HG03025 (cell line): ENCODE data around the gene SNX6.
"Not testable (repeated sequence)": the region's sequence is repeated elsewhere in the genome, so short reads cannot be mapped to it uniquely, and the experiment has no call there.

Source experiments
- ATAC-seq: cut with Tn5 transposase; IDR thresholded peaks from one replicate; pipeline ENCODE4 v1.9.1; 2021; ENCODE audit warnings: mild to moderate bottlenecking, moderate library complexity; ENCODE audit not compliant: unreplicated experiment, low FRiP score

SNX6 gene

DNA sequence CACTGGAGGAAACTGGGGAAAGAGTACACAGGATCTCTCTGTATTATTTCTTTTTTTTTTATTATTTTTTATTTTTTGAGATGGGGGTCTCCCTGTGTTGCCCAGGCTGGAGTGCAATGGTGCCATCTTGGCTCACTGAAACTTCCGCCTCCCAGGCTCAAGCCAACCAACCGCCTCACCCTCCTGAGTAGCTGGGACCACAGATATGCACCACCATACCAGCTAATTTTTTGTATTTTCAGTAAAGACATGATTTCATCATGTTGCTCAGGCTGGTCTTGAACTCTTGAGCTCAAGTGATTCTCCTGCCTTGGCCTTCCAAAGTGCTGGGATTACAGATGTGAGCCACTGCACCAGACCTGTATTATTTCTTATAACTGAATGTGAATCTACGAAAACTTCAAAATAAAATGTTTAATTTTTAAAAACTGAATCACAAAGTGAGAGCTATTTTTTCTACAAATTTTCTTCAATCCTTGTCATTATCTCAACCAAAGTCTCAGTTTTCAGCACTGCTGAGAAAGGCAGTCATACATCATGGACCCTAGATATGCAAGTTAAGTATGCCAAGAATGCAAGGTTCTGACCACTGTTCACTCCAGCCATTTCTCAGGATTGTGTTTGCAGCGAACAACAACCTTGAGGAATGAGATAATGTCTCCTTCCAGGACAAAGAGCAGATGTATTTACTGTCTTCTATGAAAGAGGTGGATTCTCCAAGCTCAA is 92.8 kb downstream of the SNX6 start:
- no peak for ATAC-seq

DNA sequence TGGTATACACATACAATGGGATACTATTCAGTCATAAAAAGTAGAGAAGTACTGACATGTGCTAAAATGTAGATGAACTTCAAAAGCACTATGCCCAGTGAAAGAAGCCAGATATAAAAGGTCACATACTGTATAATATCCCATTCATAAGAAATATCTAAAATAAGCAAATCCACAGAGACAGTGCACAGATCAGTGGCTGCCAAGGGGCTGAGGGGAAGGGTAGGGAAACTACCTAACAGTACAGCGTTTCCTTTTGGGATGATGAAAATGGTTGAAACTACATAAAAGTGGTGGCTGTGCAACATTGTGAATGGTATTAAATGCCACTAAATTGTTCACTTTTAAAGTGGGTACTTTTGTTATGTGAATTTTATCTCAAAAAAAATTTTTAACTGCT is 102.4 kb downstream of the SNX6 start:
- no peak for ATAC-seq

DNA sequence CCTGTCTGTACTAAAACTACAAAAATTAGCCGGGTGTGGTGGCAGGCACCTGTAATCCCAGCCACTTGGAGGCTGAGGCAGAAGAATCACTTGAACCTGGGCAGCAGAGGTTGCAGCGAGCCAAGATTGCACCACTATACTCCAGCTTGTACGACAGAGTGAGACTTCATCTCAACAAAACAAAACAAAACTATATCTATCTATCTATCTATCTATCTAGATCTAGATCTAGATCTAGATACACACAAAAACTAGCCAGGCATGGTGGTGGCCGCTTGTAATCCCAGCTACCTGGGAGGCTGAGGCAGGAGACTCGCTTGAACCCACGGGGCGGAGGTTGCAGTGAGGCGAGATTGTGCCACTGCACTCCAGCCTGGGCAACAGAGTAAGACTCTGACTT is 105.7 kb downstream of the SNX6 start:
- ATAC-seq: not testable (repeated sequence)

DNA sequence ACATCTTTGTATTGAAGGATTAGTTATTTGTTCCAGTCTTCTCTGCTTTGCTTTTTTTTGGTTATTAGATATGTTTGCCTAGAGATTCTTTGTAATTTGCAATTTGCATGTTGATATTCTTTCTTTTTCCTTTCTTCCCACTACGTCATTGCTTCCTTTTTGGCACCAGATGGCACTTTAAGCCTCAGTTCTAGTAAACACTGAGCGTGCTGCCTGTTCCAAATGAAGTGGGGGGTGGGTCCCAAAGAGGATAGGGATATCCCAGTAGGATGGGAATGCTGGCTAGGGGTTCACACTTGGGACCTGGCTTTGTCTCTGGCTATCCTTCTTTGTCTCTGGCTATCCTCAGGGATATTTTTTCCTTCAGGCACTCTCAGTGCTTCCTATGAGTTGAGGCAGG is 107.5 kb downstream of the SNX6 start:
- no peak for ATAC-seq

DNA sequence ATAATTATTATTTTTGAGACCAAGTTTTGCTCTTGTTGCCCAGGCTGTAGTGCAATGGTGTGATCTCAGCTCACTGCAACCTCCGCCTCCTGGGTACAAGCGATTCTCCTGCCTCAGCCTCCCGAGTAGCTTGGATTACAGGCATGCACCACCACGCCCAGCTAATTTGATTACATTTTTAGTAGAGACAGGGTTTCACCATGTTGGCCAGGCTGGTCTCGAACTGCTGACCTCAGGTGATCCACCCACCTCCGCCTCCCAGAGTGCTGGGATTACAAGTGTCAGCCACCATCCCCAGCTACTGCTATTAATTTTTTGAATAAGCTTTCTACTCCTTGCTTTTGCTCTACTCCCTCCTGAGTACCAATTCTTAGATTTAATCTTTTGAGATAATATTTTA is 108.9 kb downstream of the SNX6 start:
- not testable (repeated sequence) for ATAC-seq

DNA sequence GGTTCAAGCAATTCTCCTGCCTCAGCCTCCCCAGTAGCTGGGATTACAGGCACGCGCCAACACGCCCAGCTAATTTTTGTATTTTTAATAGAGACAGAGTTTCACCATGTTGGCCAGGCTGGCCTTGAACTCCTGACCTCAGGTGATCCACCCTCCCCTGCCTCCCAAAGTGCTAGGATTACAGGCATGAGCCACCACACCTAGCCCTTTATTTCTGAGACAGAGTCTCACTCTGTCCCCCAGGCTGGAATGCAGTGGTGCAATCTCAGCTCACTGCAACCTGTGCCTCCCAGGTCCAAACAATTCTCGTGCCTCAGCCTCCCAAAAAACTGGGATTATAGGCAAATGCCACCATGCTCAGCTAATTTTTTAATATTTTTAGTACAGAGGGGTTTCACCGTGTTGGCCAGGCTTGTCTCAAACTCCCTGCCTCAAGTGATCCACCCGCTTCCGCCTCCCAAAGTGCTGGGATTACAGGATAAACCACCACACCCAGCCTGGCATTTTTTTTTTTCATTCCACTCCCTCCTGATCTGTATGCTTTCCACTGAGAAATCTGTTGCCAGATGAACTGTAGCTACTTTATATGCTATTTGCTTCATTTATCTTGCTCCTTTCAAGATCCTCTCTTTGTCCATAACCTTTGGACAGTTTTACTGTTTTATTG is 109.5 kb downstream of the SNX6 start:
- not testable (repeated sequence) for ATAC-seq
